Kidney epithelial cell (primary cell): ENCODE measurements around the gene ELMO1. TPM values are rescaled to one million over a fixed set of nuclear protein-coding genes. Genes with fewer than 3 reads are reported as not detected.

Experiments used
- DNase-seq: peaks from one replicate; pipeline ENCODE4 v3.0.0-alpha.2; 2010; ENCODE audit warnings: low read depth
- H3K27me3 ChIP-seq: 2 replicates; pipeline ENCODE4 v1.6.0; 2011; ENCODE audit warnings: low read length; ENCODE audit not compliant: control insufficient read depth, insufficient read depth
- H3K36me3 ChIP-seq: 2 replicates; pipeline ENCODE4 v1.5.1; 2011; ENCODE audit warnings: low read length; ENCODE audit not compliant: control insufficient read depth, insufficient read depth
- H3K4me3 ChIP-seq: 2 replicates; pipeline ENCODE4 v1.5.1; 2011; ENCODE audit warnings: low read depth, mild to moderate bottlenecking, control low read depth, low read length
- total RNA-seq: library from RNA; depleted of rRNA; stranded (reverse); fragments of >200 nt; gene quantifications from 2 replicates; pipeline ENCODE4 v1.2.3, GENCODE V29; 2015
- TF ChIP-seq, protein P1 (sequence below): IDR thresholded peaks from 2 replicates; pipeline ENCODE4 v1.5.1; 2011; ENCODE audit warnings: mild to moderate bottlenecking, moderate library complexity, low read length, control low read depth, inconsistent platforms; ENCODE audit not compliant: insufficient read depth, poor library complexity, severe bottlenecking

ELMO1 gene
- total RNA-seq, 1 donor from 2014 or later, result 11.4 TPM

DNA sequence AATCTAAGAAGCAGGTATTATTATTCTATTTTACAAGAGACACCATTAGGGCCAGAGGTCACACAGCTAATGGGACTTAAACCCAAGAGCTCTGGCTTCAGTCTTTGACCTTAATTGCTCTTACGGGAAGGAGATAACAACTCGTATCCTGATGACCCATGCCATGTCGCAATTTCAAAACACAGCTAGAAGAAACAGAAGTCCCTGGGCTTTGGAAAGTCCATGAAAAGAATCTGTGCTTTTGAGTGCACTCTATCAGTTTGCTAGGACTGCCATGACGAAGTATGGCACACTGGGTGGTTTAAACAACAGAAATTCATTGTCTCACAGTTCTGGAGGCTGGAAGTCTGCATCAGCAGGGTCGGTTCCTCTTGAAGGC lies 476.5 kb downstream of the ELMO1 start:
- H3K27me3 ChIP-seq, result no peaks in the 10 kb centered on the region
- no peaks in the 10 kb centered on the region for H3K36me3 ChIP-seq
- TF ChIP-seq, protein P1, sequence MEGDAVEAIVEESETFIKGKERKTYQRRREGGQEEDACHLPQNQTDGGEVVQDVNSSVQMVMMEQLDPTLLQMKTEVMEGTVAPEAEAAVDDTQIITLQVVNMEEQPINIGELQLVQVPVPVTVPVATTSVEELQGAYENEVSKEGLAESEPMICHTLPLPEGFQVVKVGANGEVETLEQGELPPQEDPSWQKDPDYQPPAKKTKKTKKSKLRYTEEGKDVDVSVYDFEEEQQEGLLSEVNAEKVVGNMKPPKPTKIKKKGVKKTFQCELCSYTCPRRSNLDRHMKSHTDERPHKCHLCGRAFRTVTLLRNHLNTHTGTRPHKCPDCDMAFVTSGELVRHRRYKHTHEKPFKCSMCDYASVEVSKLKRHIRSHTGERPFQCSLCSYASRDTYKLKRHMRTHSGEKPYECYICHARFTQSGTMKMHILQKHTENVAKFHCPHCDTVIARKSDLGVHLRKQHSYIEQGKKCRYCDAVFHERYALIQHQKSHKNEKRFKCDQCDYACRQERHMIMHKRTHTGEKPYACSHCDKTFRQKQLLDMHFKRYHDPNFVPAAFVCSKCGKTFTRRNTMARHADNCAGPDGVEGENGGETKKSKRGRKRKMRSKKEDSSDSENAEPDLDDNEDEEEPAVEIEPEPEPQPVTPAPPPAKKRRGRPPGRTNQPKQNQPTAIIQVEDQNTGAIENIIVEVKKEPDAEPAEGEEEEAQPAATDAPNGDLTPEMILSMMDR, result no peak
- no peak overlapping the region for H3K4me3 ChIP-seq
- DNase-seq, result no peak

DNA sequence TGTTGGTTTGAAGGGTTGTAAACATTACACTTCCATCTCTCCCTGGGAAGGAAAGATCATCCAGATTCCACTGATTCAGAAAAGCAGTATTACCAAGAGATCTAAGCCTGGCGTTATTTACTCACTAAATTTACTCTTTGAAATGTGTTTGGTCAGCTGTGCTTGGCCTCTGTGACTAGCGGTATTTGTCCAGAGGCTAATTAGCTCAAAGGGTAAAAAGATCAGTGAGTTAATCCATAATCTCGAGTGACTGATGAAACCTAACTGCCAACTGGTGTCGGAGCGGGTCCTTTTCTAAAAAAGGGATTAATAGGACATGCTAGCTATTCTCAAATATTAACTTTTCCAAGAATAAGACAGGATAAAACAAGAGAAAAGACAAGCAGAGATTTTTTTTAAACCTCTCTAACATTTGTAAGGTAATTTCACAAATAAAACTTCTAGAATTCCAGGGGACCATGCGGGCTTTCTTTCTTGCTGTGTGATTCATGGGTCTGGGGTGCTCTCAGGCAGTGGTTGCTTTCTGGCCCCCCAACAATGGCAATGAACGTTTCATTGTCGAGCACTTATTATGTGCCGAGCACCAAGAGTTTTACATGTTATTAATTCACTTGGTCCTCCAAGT lies 477.0 kb downstream of the ELMO1 start:
- no peaks in the 10 kb centered on the region for H3K27me3 ChIP-seq
- H3K4me3 ChIP-seq, result no peak overlapping the region
- no peaks in the 10 kb centered on the region for H3K36me3 ChIP-seq
- DNase-seq, result no peak
- TF ChIP-seq, protein P1, result no peak

DNA sequence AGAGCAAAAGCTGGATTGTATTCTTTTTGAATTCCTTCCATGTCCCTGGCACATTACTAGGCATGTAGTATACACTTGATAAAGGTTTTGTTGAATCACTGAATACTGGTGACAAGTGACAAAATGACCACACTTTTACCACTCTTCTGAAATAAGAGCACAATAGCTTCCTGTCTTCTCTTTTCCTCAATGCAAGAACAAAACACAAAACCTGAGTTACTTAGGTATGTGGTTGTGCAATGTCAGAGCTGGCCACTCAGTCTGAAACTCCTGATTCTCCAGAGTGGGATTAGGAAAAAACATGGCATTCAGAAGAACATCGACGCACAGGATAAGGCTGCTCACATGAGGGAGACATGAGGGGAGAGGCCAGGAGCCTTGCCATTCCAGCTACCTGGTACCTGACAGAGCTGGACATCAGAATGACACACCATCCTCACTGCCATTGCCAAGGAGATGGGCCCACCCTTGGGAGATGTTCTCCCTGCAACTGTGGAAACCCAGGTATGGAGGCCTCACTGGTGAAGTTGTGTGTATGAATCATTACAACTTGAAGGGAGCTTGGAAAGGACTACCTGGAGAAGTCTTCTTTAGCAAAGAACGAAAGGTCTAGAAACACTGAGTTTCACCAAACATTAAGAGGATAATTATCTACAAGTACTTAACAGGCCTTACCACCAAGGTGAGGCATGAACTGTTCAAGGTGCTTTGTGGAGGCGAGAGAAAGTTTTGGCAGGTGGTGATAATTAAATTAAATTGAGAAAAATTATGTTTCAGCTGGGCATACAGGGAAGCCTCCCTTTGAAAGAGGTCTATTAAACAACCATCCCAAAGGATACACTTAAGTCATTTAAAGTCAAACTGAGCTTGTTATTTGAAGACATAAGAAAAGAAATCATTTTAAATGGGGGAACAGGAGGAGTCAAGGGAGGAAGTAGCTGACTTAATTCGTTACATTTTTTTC lies 477.8 kb downstream of the ELMO1 start:
- H3K4me3 ChIP-seq, result no peak overlapping the region
- no peaks in the 10 kb centered on the region for H3K36me3 ChIP-seq
- TF ChIP-seq, protein P1, result no peak
- H3K27me3 ChIP-seq, result no peaks in the 10 kb centered on the region
- DNase-seq, result no peak

DNA sequence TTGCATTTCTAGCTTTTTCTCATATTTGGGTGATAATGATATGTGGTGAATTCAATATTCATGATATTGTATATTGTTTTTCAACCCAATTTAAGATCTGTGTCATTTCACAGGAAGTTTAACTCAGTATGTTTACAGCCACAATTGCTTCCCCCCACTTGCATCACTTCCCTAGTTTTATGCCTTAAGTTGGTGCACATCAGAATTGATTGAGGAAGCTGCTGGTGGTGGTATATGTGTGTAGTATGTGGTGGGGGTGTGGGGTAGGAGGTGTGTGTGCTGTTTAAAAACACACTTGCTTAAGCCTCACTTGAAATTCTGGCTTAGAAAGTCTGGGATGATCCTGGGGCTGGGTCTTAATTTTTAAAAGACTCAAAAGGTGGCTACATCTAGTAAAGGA lies 479.3 kb downstream of the ELMO1 start:
- no peaks in the 10 kb centered on the region for H3K27me3 ChIP-seq
- TF ChIP-seq, protein P1, result no peak
- DNase-seq, result no peak
- H3K36me3 ChIP-seq, result no peaks in the 10 kb centered on the region
- no peak overlapping the region for H3K4me3 ChIP-seq

DNA sequence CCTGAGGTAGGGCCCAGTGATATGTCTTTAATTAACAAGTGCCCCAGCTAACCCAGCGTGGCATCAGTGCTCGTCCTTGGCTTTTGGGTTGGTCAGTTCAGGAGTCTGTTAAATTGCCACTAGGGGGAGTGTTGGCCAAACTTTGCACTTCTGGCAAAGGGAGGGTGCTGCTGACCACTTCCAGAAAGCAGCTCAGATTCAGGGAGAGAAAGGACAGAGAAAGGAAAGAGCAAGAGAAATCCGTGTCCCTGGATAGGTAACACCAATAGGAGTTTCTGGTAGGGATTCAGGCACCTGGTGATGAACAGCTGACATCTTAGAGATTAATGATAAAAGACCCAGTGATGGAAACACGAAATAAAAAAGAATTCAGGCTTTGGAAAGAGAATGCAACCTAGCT lies 481.3 kb downstream of the ELMO1 start:
- H3K36me3 ChIP-seq, result no peaks in the 10 kb centered on the region
- DNase-seq, result no peak
- no peaks in the 10 kb centered on the region for H3K27me3 ChIP-seq
- no peak overlapping the region for H3K4me3 ChIP-seq
- TF ChIP-seq, protein P1, result peak; percentile 72
